IMR-90 (cell line): ENCODE data around the gene ADAP1.

Experiments used
- BHLHE40 ChIP-seq: fragments of 150-350 bp; IDR thresholded peaks from 2 replicates; pipeline ENCODE4 v1.6.1; 2016; ENCODE audit warnings: mild to moderate bottlenecking, low read depth, low read length
- CEBPB ChIP-seq: IDR thresholded peaks from 2 replicates; pipeline ENCODE4 v1.6.1; 2012; ENCODE audit warnings: low read depth, low read length, improper control_type of control experiment
- FOS ChIP-seq: fragments of 150-350 bp; IDR thresholded peaks from 2 replicates; pipeline ENCODE4 v1.6.1; 2016; ENCODE audit warnings: low read depth, low read length
- MAFK ChIP-seq: IDR thresholded peaks from 2 replicates; pipeline ENCODE4 v1.6.1; 2012; ENCODE audit warnings: low read depth, low read length, improper control_type of control experiment
- MAZ ChIP-seq: IDR thresholded peaks from 2 replicates; pipeline ENCODE4 v1.6.1; 2012; ENCODE audit warnings: low read depth, mild to moderate bottlenecking, low read length, improper control_type of control experiment, moderate library complexity, borderline replicate concordance
- MXI1 ChIP-seq: IDR thresholded peaks from 2 replicates; pipeline ENCODE4 v1.6.1; 2012; ENCODE audit warnings: low read depth, mild to moderate bottlenecking, low read length, moderate library complexity, borderline replicate concordance
- POLR2A ChIP-seq: IDR thresholded peaks from 2 replicates; pipeline ENCODE4 v1.6.1; 2012; ENCODE audit warnings: mild to moderate bottlenecking, low read depth, low read length
- RAD21 ChIP-seq: IDR thresholded peaks from 2 replicates; pipeline ENCODE4 v1.6.1; 2012; ENCODE audit warnings: low read length, improper control_type of control experiment
- SMC3 ChIP-seq: fragments of 150-350 bp; IDR thresholded peaks from 2 replicates; pipeline ENCODE4 v1.6.1; 2016; ENCODE audit warnings: low read depth, mild to moderate bottlenecking, antibody characterized with exemption, low read length, moderate library complexity
- TF ChIP-seq, protein P1 (sequence below): conservative IDR thresholded peaks from 2 replicates; pipeline ENCODE4 v1.5.1; 2012; ENCODE audit warnings: mild to moderate bottlenecking, low read depth, low read length, improper control_type of control experiment
- TF ChIP-seq, protein P2 (sequence below): fragments of 150-350 bp; IDR thresholded peaks from 2 replicates; pipeline ENCODE4 v1.6.1; 2017; ENCODE audit warnings: mild to moderate bottlenecking, antibody characterized with exemption, low read length, low read depth

DNA sequence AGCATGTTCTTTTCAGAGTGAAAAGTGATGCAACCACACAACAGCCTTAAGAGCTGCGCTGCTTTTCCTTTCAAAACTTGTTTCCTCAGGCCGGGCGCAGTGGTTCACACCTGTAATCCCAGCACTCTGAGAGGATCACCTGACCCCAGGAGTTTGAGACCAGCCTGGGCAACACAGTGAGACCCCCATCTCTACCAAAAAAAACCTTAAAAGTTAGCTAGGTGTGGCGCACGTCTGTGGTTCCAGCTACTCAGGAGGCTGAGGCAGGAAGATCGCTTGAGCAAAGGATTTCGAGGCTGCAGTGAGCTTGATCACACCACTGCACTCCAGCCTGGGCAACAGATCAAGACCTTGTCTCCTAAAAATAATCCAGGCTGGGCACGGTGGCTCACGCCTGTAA lies 18.8 kb upstream of the ADAP1 start:
- TF ChIP-seq, protein P1, sequence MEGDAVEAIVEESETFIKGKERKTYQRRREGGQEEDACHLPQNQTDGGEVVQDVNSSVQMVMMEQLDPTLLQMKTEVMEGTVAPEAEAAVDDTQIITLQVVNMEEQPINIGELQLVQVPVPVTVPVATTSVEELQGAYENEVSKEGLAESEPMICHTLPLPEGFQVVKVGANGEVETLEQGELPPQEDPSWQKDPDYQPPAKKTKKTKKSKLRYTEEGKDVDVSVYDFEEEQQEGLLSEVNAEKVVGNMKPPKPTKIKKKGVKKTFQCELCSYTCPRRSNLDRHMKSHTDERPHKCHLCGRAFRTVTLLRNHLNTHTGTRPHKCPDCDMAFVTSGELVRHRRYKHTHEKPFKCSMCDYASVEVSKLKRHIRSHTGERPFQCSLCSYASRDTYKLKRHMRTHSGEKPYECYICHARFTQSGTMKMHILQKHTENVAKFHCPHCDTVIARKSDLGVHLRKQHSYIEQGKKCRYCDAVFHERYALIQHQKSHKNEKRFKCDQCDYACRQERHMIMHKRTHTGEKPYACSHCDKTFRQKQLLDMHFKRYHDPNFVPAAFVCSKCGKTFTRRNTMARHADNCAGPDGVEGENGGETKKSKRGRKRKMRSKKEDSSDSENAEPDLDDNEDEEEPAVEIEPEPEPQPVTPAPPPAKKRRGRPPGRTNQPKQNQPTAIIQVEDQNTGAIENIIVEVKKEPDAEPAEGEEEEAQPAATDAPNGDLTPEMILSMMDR: no peak
- TF ChIP-seq POLR2A (no peak), CEBPB (0 out of 2 replicates have a peak, but pooled peaks have one; percentile 21), MXI1 (no peak), FOS (no peak), RAD21 (no peak), MAFK (no peak), MAZ (no peak), SMC3 (no peak), BHLHE40 (no peak)
- TF ChIP-seq, protein P2, sequence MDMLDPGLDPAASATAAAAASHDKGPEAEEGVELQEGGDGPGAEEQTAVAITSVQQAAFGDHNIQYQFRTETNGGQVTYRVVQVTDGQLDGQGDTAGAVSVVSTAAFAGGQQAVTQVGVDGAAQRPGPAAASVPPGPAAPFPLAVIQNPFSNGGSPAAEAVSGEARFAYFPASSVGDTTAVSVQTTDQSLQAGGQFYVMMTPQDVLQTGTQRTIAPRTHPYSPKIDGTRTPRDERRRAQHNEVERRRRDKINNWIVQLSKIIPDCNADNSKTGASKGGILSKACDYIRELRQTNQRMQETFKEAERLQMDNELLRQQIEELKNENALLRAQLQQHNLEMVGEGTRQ: no peak
